Measurements from ENCODE around the gene PROM1.

The PROM1 gene

GRCh38 chr4:15936495-15936894, 147.3 kb downstream of the PROM1 start:
- DNase-seq = no peak

GRCh38 chr4:15935504-15936402, 148.1 kb downstream of the PROM1 start:
- DNase-seq = no peak

- DNase-seq = no peak
Observed at GRCh38 chr4:15934259-15934658, 149.6 kb downstream of the PROM1 start.

GRCh38 chr4:15931451-15932210, 152.2 kb downstream of the PROM1 start:
- no peak for DNase-seq

- DNase-seq = no peak
Observed at GRCh38 chr4:15930314-15930713, 153.5 kb downstream of the PROM1 start.

GRCh38 chr4:15929540-15929939, 154.3 kb downstream of the PROM1 start:
- no peak for DNase-seq

GRCh38 chr4:15928883-15929282, 154.9 kb downstream of the PROM1 start:
- no peak for DNase-seq

GRCh38 chr4:15926486-15926885, 157.3 kb downstream of the PROM1 start:
- no peak for DNase-seq

GRCh38 chr4:15925830-15926229, 158.0 kb downstream of the PROM1 start:
- no peak for DNase-seq

GRCh38 chr4:15921592-15921932, 162.3 kb downstream of the PROM1 start:
- DNase-seq = no peak

GRCh38 chr4:15920723-15921591, 162.9 kb downstream of the PROM1 start:
- no peak for DNase-seq

GRCh38 chr4:15918484-15919129, 165.2 kb downstream of the PROM1 start:
- DNase-seq = no peak

Data from stimulated activated naive CD4-positive, alpha-beta T cell (primary cell).